WTC11 (cell line): ENCODE results near the gene AXIN2. TPM values are rescaled to one million over a fixed set of nuclear protein-coding genes. Genes with fewer than 3 reads are reported as not detected.

ENCODE experiments used
- ATAC-seq: fragments of 200-7000 bp; cut with Tn5 transposase; 2 replicates; pipeline ENCODE4 v1.10.0; 2021; ENCODE audit warnings: mild to moderate bottlenecking, moderate library complexity
- CTCF ChIA-PET: fragments of 300-600 bp; sonication (Branson Sonifier 250); formaldehyde crosslinking; loops from one replicate; lab custom pipeline; 2021; ENCODE audit warnings: antibody characterized with exemption; lab: Charles Lee
- POLR2A ChIA-PET: fragments of 350-600 bp; sonication (Branson Sonifier 250); formaldehyde crosslinking; loops from one replicate; lab custom pipeline; 2021; ENCODE audit warnings: antibody characterized with exemption; lab: Charles Lee
- DNase-seq: peaks from one replicate; pipeline ENCODE4 v3.0.0; 2021; ENCODE audit warnings: low spot score
- H3K27ac Mint-ChIP-seq: 2 replicates; pipeline ENCODE4 v1.8.0; 2021; ENCODE audit warnings: mixed read lengths
- H3K27me3 Mint-ChIP-seq: 2 replicates; pipeline ENCODE4 v1.8.0; 2021; ENCODE audit warnings: low read depth, mild to moderate bottlenecking, moderate library complexity, mixed read lengths
- H3K36me3 Mint-ChIP-seq: 2 replicates; pipeline ENCODE4 v1.8.0; 2021; ENCODE audit warnings: mixed read lengths
- H3K4me1 Mint-ChIP-seq: 2 replicates; pipeline ENCODE4 v1.8.0; 2022; ENCODE audit warnings: mixed read lengths
- H3K4me3 Mint-ChIP-seq: 2 replicates; pipeline ENCODE4 v1.8.0; 2021; ENCODE audit warnings: mild to moderate bottlenecking, moderate library complexity, mixed read lengths
- H3K9me3 Mint-ChIP-seq: 2 replicates; pipeline ENCODE4 v1.8.0; 2021; ENCODE audit warnings: mixed read lengths
- CREB1 ChIP-seq: sonication (generic); formaldehyde crosslinking; IDR thresholded peaks from 2 replicates; pipeline ENCODE4 v1.8.0; 2023; ENCODE audit warnings: mild to moderate bottlenecking, missing genetic modification reagents
- E2F4 ChIP-seq: sonication (generic); formaldehyde crosslinking; IDR thresholded peaks from 2 replicates; pipeline ENCODE4 v1.8.1; 2022; ENCODE audit warnings: low read depth, mild to moderate bottlenecking, moderate library complexity, missing genetic modification reagents, borderline replicate concordance
- ELF4 ChIP-seq: sonication (generic); formaldehyde crosslinking; IDR thresholded peaks from 2 replicates; pipeline ENCODE4 v1.8.1; 2022; ENCODE audit warnings: low read depth, mild to moderate bottlenecking, moderate library complexity, missing genetic modification reagents
- FOXK1 ChIP-seq: sonication (generic); formaldehyde crosslinking; IDR thresholded peaks from 2 replicates; pipeline ENCODE4 v1.8.0; 2022; ENCODE audit warnings: mild to moderate bottlenecking, moderate library complexity, missing genetic modification reagents
- GTF2I ChIP-seq: fragments of 250-450 bp; sonication (Bioruptor Pico); conservative IDR thresholded peaks from 2 replicates; pipeline ENCODE4 v1.4.0; 2021; ENCODE audit warnings: mild to moderate bottlenecking
- HMGA2 ChIP-seq: fragments of 250-450 bp; sonication (Bioruptor Pico); IDR thresholded peaks from 2 replicates; pipeline ENCODE4 v1.4.0; 2021; ENCODE audit warnings: mild to moderate bottlenecking, moderate library complexity
- HMGXB4 ChIP-seq: sonication (generic); formaldehyde crosslinking; IDR thresholded peaks from 2 replicates; pipeline ENCODE4 v1.8.1; 2023; ENCODE audit warnings: mild to moderate bottlenecking, moderate library complexity, missing genetic modification reagents
- IRF1 ChIP-seq: sonication (generic); formaldehyde crosslinking; IDR thresholded peaks from 2 replicates; pipeline ENCODE4 v1.8.0; 2023; ENCODE audit warnings: missing genetic modification reagents
- KAT7 ChIP-seq: sonication (generic); formaldehyde crosslinking; IDR thresholded peaks from 2 replicates; pipeline ENCODE4 v1.8.1; 2023; ENCODE audit warnings: missing genetic modification reagents, mild to moderate bottlenecking, borderline replicate concordance
- MLX ChIP-seq: sonication (generic); formaldehyde crosslinking; IDR thresholded peaks from 2 replicates; pipeline ENCODE4 v1.8.1; 2023; ENCODE audit warnings: mild to moderate bottlenecking, missing genetic modification reagents, moderate library complexity
- NFYB ChIP-seq: sonication (generic); formaldehyde crosslinking; conservative IDR thresholded peaks from 2 replicates; pipeline ENCODE4 v1.8.0; 2022; ENCODE audit warnings: low read depth, missing genetic modification reagents
- OVOL2 ChIP-seq: fragments of 250-450 bp; sonication (Bioruptor Pico); IDR thresholded peaks from 2 replicates; pipeline ENCODE4 v1.9.0; 2021; ENCODE audit warnings: mild to moderate bottlenecking, borderline replicate concordance
- PRDM15 ChIP-seq: sonication (generic); formaldehyde crosslinking; IDR thresholded peaks from 2 replicates; pipeline ENCODE4 v1.8.0; 2022; ENCODE audit warnings: missing genetic modification reagents
- PREB ChIP-seq: sonication (generic); formaldehyde crosslinking; IDR thresholded peaks from 2 replicates; pipeline ENCODE4 v1.8.1; 2022; ENCODE audit warnings: mild to moderate bottlenecking, missing genetic modification reagents, moderate library complexity, borderline replicate concordance
- TCF7 ChIP-seq: sonication (generic); formaldehyde crosslinking; IDR thresholded peaks from 2 replicates; pipeline ENCODE4 v1.8.0; 2022; ENCODE audit warnings: mild to moderate bottlenecking, low read depth, missing genetic modification reagents, moderate library complexity
- ZNF138 ChIP-seq: sonication (generic); formaldehyde crosslinking; conservative IDR thresholded peaks from 2 replicates; pipeline ENCODE4 v1.8.1; 2022; ENCODE audit warnings: mild to moderate bottlenecking, moderate library complexity, missing genetic modification reagents
- ZNF232 ChIP-seq: sonication (generic); formaldehyde crosslinking; IDR thresholded peaks from 2 replicates; pipeline ENCODE4 v1.8.0; 2022; ENCODE audit warnings: mild to moderate bottlenecking, missing genetic modification reagents
- ZNF281 ChIP-seq: sonication (generic); formaldehyde crosslinking; IDR thresholded peaks from 2 replicates; pipeline ENCODE4 v1.8.0; 2023; ENCODE audit warnings: mild to moderate bottlenecking, missing genetic modification reagents
- ZNF396 ChIP-seq: fragments of 250-450 bp; sonication (Bioruptor Pico); IDR thresholded peaks from 2 replicates; pipeline ENCODE4 v1.8.0; 2021; ENCODE audit warnings: mild to moderate bottlenecking, moderate library complexity, borderline replicate concordance
- total RNA-seq: library from RNA; stranded (reverse); gene quantifications from 3 replicates; pipeline ENCODE4 v1.2.3, GENCODE V29; 2021

AXIN2 gene
- total RNA-seq, 1 experiment from 2014 or later: 35.0 TPM

GRCh38 chr17:65609286-65609685 lies 47.8 kb upstream of the AXIN2 start:
- DNase-seq (no peak), ATAC-seq (no peak)
- peaks cover 13% of the 10 kb centered on the region for H3K9me3 Mint-ChIP-seq
- H3K4me3 Mint-ChIP-seq: no peak overlapping the region
- ChIA-PET POLR2A (interaction anchor here (0.6 kb wide), 1 partner anchor 61 kb away, joined by 4 read pairs; no protein-coding TSS in a partner anchor), CTCF (no interaction called here)
- peaks cover 4% of the 10 kb centered on the region; the same call in 1 of the 2 replicates for H3K4me1 Mint-ChIP-seq
- TF ChIP-seq FOXK1 (CRISPR knock-in tag) (no peak), IRF1 (CRISPR knock-in tag) (no peak), NFYB (CRISPR knock-in tag) (no peak)
- H3K27ac Mint-ChIP-seq: no peak overlapping the region
- H3K36me3 Mint-ChIP-seq: peaks cover 7% of the 10 kb centered on the region
- H3K27me3 Mint-ChIP-seq: no peaks in the 10 kb centered on the region; the same call in 1 of the 2 replicates

GRCh38 chr17:65604070-65604469 lies 42.6 kb upstream of the AXIN2 start:
- Mint-ChIP-seq H3K27ac (no peak overlapping the region), H3K27me3 (no peaks in the 10 kb centered on the region; the same call in 1 of the 2 replicates), H3K36me3 (no peaks in the 10 kb centered on the region), H3K9me3 (no peaks in the 10 kb centered on the region; the same call in 1 of the 2 replicates), H3K4me1 (peaks cover 17% of the 10 kb centered on the region), H3K4me3 (no peak overlapping the region)
- ChIA-PET CTCF (interaction anchor here (1.0 to 1.5 kb wide), 2 partner anchors 15 to 326 kb away, joined by 3 to 4 read pairs; no protein-coding TSS in a partner anchor), POLR2A (no interaction called here)
- ATAC-seq (no peak), DNase-seq (no peak)
- TF ChIP-seq E2F4 (CRISPR knock-in tag) (no peak), OVOL2 (CRISPR knock-in tag) (no peak), PRDM15 (CRISPR knock-in tag) (no peak), TCF7 (CRISPR knock-in tag) (no peak), ZNF232 (CRISPR knock-in tag) (no peak), MLX (CRISPR knock-in tag) (no peak), ZNF396 (CRISPR knock-in tag) (no peak), ELF4 (no peak), ZNF138 (CRISPR knock-in tag) (no peak), HMGXB4 (no peak), KAT7 (CRISPR knock-in tag) (no peak), CREB1 (CRISPR knock-in tag) (no peak), PREB (CRISPR knock-in tag) (no peak), GTF2I (CRISPR knock-in tag) (no peak), HMGA2 (CRISPR knock-in tag) (no peak), ZNF281 (no peak)
